HG03060 (cell line): ENCODE results near the gene MAML3.

Experiments used
- ATAC-seq: cut with Tn5 transposase; IDR thresholded peaks from one replicate; pipeline ENCODE4 v1.9.1; 2021; ENCODE audit warnings: low read depth, moderate number of reproducible peaks; ENCODE audit not compliant: unreplicated experiment

Gene MAML3

DNA sequence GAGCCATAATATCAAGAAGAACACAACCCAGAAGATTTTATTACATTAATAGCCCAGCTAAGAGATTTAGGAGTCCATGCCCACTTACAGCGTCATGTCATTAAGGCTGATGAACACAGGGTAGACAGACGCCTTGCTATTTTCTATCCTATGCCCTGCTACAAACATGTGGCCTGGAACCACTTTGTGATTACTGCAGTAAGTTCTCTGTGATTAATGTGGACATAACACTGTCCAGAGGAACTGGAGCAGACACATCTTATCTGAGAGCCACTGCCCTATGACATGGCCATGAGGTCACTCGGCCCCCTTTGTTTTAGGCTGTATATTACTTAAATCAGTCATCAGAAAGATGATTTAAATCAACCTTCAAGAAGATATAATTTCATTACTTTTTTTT is 211.7 kb downstream of the MAML3 start:
- no peak for ATAC-seq

DNA sequence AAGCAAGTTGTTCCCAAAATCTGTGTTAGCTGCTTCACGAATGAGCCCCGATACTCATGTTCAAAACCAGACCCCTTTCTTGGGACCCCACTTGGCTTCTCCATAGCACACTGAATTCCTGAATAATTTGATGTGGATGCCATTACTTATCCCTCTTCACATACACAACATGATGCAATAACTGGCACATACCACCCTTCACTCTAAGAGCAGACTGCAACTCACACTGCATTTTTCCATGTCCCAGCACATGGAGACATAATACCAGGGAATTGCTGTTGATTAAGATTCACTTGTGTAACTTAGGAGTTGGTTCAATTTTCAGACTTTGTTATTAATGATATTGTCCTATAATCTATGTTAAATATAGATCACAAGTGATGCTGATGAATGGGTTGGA is 213.4 kb downstream of the MAML3 start:
- no peak for ATAC-seq

DNA sequence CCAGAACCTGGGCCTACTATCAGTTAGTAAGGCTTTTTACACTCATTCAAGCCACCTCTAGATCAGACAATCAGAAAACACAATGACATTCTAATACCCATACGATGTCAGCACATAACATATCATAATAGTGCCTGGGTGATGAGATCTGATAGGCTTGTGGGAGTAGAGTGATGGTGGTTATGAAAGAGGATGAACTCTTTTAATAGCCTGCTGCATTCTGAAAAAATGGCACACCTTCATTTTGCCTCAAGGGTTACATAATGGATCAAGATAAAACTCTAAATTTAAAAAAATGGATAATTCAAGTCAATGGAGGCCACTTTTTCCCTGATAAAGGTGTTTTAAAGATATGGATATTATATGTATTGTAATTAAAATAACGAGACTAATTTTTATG is 215.6 kb downstream of the MAML3 start:
- no peak for ATAC-seq

DNA sequence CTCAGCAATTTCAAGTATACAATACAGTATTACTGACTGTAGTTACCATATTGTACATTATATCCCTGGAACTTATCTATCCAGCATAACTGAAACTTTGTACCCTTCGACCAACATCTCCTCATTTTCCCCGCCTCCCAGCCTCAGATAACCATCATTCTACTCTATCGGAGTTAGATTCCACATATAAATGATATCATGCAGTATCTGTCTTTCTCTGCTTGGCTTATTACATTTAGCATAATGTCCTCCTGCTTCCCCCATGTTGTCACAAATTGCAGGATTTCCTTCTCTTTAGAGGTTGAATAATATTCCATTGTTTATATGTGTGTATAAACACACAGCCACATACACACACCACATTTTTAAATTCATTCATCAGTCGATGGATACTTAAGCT is 218.1 kb downstream of the MAML3 start:
- no peak for ATAC-seq

DNA sequence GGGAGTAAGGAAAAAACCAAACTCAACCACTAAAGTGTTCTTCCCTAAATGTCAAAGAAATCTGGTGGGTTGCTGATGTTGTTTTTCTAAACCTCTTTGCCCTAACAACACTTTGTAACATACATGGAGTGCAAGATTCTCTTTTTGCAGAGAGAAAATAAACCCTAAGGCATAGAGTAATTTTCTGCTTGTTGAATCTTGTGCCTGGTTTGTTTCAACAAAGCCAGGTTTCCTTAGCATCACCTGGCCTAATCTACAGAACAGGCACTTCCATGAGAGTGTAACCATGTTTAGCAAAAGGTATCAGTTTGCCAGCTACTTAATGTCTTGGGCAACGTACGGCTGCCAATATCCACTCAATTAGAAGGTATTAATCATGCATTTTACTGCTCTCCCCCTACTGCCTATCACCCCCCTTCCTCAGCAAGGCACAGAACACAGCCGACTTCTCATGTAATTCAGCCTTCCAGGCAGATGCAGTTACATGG is 219.2 kb downstream of the MAML3 start:
- no peak for ATAC-seq

DNA sequence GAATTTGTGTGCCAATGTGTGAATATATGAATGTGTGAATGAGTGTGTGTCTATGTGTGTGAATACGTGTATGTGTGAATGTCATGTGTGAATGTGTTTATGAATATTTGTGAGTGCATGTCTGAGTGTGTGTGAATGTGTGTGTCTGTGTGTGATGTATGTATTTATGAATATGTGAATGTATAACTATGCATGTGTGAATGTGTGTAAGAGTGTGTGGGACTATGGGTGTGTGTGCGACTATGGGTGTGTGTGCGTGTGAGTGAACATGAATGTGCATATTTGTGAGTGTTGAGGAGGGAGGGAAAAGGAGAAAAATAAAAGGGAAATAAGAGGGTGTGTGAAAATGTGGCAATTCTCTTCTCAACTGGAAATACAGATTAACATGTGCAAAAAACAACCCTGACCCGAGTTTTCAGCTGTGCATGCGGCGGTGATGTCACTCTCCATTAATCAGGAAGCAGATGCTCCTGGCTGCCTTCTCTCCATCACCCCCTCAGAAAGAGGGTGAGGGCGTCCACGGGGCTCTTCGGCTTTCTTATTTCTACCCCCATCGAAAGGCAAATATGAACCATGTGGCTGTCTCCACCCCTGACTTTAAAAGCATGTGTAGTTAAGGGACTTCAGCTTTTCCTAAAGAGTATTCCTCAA is 219.8 kb downstream of the MAML3 start:
- ATAC-seq: no peak

DNA sequence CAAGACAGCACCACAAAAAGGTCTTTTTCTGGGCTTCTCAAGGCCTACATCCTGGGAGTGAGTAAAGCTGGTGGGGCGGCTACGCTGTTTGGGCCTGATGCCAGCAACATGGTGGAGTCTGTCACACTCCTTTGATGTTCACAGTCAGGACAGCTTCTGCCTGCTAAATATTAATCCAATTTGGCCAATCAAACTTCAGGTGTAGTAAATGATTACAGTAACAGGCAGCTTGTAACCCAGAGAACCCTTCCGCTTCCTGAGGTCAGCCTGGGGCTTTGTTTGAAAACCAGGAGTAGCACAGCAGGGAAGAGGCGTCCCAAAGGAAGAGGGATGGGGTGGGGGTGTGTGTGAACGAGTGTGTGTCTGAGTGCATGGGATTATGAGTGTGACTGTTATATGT is 220.4 kb downstream of the MAML3 start:
- no peak for ATAC-seq

DNA sequence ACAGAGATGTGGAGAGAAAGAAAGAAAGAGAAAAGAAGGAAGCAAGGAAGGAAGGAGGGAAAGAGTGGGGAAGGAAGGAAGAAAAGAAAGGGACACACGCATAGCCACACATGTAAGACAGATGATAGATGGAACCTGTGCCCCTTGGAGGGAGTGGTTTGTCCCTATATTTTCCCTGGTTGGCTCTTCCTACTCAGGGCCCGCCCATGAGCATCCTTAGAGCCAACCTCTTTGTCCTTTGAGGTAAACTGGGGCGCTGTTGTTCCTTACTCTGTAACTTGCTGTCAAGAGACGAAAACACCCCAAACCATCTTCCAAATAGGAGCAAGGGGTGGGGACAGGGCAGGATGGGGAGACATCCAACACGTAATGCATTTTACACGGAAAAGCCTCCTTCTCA is 220.9 kb downstream of the MAML3 start:
- no peak for ATAC-seq

DNA sequence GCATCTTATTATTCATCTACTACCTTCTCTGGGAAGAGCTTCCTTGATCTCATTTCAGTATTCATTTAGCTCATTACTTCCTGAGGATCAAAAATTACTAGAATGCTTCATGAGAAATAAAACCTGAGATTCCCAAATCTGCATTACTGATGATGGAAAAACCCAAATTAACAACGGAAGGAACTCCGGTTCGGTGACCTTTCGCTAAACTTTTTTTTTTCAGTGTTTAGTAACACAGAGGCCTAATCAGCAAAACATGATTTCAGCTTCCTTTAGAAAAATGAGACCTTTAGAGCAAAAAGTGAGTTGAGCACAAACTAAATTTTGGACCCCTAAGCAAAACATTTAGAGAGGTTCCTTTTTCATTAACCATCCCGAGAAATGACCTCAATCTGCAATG is 229.2 kb downstream of the MAML3 start:
- ATAC-seq: no peak

DNA sequence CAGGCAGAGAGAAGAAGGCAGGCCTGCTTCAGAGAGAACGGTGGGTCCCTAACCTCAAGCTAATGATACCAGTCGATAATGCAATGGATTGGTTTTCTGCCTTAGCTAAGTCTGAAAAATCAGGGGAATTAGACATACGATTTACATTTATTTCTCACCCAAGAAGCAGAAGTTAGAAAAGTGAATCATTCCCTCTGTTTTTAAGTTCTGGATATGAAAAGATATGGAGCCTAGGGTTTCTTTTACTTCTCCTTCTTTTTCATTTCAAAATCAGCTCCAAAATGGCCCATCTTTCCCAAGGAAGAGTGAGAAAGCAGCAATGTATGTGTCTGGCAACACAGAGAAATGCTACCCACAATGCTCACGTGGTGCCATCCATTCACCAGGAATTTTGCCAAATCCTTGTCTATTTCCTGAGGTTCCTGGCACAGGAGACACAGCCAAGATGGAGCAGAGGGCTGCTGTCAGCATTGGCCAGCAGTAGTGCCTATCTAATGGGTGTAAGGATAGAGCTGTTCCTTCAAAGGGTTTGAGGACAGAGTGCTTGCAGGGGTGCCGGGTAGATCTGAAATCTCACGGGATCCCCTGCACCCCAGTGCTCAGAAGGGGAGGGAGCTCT is 231.5 kb downstream of the MAML3 start:
- no peak for ATAC-seq

DNA sequence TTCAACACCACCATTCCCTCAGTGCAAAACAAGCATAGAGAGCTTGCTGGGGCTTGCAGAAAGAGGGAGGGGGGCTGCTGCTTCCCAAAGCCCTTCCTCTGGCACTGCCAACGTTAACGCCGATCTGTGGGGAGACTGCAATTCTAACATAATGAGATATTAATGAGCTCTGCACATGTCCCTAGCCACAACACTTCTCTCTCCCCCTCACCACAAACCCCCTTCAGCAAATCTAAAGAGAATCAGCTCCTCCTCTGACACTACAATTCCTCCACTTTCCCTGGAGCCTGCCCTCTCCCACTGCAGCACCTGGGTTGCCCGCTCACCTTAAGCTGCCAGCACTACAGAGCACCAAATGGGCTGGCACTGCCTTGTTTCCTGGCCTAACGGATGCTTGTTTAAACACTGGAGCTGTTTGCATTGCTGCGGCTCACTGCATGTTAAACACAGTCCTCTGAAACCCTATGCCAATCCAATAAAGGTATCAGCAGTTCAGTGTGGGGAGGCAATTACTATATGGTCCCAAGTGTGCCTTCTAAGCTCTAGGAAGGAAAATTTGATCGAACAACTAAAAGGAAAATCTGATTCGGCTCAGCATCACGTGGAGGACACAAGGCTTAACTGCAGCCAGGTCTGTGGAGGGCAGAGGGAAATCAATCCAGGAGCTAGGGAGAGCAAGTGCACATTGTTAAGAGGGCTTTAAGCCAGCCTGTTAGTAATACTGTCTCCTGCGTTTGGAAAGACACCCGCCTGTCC is 232.4 kb downstream of the MAML3 start:
- no peak for ATAC-seq

DNA sequence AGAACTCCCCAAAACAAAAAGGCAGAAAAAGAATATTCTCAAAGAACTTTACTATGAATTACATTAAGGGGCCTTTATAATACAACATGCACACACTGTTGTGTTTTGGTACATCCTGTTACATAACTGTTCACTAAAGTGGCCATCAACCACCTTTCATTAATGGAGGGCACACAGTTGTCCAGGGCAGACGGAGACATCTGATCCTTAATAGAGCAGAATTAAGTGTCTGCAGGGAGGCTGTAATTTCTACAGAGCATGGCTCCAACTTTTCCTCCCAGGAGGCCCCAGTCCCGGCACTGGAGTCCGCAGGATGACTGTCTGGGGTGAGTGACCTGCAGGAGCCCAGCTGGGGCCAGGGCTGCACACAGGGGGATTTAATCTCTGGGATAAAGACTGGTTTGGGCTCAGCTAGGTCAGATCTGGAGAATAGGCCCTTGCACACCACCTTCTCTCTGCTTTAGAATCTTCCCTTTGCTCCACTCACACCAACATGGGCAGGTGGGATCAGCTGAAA is 233.4 kb downstream of the MAML3 start:
- ATAC-seq: no peak

DNA sequence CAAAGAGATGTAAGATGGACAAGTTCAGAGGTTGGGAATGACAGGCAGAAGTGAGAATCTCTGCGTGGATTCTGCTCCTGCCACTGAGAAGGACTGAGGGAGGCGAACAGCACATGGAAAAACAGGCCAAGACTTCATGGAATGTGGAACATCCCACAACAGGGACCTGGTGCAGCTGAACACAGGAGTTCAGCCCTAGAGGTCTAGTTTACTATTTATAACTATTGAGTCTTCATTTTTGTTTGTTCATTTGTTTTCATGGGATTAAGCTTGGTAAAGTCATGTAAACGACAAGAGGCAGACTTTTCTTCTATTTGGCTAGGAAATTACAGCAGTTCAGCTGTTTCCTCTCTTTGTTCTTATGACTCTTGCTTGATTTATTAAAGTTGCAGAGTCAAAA is 234.5 kb downstream of the MAML3 start:
- no peak for ATAC-seq

DNA sequence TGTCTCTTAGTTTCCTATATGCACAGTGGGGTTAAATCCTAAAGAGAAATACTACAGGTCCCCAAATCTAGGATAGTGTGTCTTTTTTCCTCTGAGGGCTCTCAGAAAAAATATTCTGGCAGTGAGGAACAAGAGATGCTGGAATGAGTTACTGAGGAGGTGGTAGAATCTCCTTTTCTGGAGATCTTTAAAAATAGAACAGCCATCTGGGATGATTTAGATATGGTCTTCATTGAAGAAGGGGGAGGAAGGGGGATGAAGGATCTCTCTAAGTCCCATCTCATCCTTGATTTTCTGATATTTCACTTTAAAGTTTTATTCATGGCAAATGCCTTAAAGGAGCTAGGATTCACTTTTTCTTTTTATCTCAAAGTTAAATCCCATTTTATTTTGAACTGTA is 235.0 kb downstream of the MAML3 start:
- no peak for ATAC-seq

DNA sequence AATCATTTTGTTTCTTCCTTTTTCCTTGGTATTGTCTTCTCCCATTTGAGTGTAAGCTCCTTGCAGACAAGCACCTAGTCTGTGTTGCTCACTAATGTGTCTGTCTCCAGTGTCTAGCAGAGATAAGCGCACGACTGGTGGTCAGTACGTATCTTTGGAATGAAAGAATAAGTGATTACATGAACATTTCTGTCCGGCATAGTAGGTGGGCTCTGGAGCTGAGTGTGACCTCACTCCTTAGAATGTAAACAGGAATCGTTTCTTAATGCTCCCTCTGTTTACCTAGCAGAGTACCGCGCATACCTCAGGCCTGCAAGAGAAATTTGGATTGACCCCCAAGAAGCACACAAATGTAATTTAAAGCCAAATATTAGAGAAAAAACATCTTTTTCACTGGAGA is 235.4 kb downstream of the MAML3 start:
- no peak for ATAC-seq

DNA sequence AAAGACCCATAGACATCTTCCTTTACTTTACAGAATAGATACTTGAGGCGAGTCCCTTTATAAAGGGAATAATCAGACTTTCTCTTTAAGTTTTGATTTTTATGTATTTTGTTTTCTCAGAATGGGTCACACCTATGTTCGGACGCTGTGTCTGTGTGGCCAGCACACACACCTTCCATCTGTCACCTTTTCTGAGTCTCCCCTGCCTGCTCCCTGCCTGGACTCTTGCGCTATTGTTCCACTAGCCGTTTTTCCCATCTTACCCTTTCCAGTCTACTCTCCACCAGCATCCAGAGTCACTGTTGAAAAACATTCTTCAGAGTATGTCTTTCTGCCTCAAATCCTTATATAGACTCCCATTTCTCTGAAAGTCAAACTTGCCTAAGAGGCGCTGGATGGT is 236.1 kb downstream of the MAML3 start:
- ATAC-seq: no peak

DNA sequence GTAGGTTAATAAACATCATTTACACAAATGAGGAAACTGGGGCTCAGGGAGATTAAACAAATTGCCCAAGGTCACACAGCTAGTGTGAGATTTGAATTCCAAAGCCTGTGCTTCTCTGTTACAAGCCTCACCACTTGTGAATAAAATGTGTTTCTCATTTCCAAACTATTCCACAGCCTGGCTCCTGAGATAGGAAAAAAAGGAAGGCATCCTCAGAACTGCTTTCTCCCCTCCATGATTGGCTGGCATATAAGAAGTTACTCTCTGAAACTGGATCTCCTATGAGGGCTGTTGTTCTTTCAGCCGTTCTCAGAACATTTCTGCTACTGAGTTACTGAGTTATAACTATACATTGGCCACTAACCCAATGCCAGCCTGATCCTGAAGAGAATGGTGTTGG is 237.9 kb downstream of the MAML3 start:
- ATAC-seq: no peak

DNA sequence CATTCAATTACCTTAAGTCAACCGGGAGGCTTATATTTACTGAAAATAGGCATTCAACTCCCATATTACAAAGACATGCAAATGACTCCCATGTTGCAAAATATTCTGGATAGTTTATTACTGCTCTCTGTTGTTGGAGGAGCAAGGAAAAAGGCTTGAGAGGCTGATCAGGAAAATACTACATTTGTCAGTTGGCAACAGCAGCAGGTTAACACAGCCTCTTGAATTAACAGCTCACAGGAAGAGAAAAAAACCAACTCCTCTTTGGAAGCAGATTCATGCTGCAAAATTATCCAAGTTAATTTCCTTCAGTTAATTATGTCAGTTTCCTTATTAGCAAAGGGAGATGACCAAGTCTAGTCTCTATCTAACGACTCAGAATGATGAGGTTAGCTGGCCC is 238.9 kb downstream of the MAML3 start:
- no peak for ATAC-seq

DNA sequence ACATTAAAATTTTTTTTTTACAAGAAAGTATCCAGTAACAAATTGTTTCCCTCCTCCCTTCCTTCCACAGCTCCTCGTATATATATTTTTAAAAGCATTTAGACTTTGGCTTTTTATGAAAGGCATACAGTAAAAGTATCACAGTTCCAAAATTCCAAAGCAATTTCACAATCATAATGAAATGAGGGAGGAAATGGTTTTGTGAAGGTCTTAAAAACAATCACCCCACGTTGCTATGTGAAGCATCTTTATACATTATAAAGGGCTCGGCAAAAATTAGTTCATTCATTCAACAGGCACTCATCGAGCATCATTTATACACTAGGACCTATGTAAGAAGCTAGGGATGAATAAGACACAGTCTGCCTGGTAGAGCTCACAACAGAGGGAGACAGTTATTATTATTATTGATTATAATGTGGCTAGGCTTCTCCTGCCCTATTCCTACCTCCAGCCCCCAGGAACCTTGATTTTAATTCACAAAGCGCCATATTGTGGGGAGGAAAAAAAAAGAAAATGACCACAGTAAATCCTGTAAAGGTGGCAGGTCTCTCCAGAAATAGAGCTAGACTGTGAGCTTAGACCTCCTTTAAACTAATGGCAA is 239.9 kb downstream of the MAML3 start:
- ATAC-seq: no peak

DNA sequence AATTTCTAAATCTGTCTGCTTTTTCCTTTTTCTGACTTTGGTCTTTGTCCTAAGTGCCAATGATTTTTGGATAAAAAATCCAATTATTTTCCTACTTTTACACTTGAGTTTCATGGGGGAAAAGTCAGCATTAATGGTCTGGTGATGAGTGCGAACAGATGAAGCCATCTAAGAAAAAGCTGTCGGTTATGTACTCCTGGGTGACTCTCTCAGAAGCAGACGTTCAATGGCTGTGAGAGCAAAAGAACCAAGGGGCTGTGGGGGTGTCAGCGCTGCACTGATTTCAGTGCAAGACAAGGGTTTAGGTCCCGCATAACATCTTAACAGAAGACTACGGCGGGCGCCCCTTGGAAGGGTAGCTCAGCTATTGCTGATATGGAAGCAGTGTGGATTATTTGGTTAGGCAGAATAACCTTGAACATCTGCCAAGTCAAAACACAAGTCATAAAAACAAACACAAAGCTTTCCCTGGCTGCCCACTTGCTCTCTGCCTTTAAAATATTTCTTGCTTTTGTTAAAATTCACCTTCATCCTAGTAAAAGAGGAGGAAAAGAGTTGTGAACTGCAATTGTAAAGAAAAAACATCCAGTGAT is 240.5 kb downstream of the MAML3 start:
- no peak for ATAC-seq

DNA sequence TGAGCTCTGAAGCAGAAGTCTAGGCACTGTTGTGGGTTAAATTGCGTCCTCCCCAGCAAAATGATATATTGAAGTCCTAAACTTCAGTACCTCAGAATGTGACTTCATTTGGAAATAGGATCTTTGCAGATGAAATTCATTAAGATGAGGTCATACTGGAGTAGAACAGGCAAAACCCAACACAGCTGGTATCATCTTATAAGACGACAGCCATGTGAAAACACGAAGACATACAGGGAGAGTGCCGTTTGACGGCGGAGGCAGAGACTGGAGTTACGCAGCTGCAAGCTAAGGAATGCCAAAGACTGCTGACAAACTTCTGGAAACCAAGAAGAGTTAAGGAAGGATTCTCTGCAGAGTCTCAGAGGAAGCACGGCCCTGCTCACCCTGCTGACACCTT is 241.5 kb downstream of the MAML3 start:
- no peak for ATAC-seq
